SKM-1 (cell line): Measurements from ENCODE around the gene NRG3.
"Not testable (repeated sequence)": the region's sequence is repeated elsewhere in the genome, so short reads cannot be mapped to it uniquely, and the experiment has no call there.

ENCODE experiments used
- DNase-seq: peaks from one replicate; lab custom pipeline; 2025; ENCODE audit not compliant: unreplicated experiment; lab: John Stamatoyannopoulos, UW

NRG3 gene

DNA sequence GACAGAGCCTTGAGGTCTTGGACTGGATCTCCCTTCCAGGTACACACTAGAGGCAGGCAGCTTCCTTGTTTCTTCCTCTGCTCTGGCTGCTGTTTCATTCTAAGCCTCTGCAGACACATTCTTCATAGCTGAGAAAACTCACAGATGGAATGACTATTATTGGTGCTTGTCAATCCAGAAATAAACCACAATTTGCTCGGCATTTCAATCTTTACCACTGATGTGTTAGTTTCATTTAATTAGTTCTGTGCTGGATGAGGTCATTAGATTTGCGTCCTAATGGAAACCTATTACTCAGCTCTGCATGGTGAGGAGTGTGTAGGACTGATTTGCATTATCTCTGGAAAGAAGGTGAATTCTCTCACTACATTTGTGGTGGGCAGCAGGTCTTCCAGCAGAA is 392.5 kb downstream of the NRG3 start:
- no peak for DNase-seq

DNA sequence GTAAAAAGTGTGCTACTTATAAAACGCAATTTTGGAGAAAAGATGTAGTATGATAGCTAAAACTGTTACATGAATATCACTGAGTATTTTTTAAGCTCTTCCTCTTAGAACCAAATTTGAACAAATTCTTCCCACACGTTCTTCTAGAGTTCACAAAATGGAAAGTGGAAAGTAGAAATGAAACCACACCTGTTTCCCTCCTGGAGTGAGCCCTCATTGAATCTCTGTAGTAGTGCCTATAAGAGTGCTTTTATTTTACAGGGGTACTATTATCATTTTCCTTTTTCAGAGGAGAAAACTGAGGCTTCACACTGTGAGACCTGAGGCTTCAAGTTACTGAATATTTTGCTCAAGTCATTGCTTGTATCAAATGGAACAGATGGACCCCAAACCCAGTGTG is 393.0 kb downstream of the NRG3 start:
- DNase-seq = no peak

DNA sequence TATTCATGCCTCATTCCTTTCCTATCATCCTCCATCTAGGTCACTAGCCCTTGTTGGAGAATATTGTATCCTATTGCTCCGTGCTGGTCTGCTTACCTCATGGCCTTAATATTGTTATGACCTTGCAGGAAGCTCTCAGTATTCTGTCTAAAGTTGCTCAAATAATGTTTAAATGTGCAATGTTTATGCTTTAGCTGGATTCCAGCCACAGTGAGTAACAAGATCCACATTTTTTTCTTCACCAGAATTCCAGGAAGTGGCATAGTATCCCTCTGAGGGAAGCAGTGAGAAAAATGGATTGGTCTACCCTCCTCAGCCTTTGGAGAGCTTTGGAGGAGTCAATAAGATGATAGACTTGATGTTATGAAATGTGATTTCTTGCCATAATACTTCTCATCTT is 402.6 kb downstream of the NRG3 start:
- no peak for DNase-seq

DNA sequence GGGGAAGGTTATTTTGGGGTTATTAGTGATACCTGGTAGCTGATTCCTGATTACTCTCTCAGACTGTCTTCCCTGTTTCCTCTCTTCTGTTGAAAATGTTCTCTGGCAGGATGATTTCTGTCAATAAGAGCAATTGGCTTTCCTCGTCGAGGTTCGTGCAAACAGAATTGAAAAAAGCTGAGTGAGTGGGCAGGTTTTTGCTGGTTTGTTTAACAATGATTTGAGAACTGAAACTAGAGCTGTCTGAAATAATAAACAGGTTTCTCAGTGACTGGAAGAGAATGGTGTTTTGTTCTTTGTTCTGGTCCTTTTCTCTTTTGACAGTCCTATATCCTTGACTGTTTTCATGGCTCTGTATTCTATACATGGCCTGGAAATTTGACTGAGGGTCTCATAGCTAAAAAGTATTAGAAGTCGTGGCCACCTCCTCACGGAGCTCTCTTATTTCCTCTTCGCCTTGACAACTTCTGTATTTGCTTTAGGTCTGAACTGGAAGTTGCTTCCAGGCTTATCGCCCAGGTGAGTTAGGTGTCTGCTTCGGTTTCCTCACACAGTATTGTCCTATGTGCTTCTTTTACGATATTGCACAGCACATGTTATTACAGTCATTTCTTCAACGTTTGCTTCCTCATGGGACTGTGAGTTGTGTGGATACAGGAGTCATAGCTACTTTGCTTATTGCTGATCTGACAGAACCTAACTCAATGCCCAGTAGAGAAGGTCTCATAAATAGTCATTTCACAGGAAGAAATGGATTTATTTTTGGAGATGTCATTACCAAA is 403.6 kb downstream of the NRG3 start:
- DNase-seq = no peak

DNA sequence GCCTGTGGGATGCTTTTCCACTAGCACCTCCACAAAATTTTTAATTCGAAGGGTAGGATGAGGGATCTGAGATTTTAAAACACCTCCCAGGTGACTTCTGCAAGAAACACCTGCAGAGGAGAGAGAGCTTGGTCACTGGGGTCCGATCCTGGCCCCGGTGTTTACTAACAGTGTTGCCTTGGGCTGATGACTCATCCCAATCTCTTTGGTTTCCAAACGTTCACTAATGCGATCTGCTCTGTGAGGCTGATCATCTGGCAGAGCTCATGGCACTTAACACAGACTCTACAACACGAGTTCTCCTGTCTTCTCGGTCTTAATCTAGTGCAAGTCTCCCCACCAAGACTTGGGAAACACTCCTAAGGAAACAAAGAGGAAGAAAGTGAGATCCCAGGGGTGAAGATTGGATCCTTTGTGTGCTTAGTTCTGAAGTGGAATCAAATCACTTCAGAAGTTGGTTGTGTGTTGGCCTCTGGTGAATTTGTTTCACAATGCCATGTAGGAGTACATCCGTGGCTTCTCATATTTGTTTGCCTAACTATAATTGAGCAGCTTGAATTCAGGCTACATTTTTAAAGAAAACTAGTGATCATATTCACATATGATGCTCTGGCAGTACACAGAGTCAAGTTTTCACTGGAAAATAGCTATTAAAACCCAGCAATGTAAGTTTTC is 407.9 kb downstream of the NRG3 start:
- no peak for DNase-seq

DNA sequence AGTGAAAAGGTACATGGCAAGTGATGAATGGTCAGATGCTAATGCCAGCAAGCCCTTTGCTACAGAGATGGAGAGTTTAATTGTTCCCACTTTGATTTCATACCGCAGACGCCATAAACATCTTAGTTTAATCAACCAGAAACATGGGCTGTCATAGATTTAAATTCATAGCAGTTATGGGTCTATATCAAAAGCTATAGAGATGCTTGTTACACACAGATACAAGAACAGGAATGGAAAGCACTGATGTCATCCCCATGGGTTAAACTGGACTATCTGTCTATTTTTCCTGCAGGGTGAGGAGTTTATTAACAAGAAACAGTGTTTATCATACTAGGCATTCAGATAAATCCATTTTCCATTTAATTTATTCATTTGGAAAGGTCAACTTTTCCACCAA is 409.2 kb downstream of the NRG3 start:
- DNase-seq = no peak

DNA sequence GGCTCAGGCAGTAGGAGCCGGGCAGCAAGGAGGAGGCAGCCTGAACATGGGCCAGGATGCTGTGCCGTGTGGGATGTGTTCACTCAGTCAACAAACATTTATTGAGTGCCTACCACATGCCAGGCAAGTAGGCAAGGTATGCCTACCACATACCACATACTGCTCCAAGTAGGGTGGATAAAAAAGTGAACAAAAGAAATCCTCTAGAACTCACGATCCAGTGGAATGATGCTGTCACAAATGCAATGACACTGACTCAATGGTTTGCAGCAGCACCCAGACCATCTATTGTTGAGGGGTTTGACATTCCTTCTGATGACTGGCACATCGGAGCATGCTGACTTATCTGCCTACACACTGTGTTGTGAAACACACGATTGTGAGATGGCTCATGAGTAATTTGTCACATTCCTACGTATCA is 413.5 kb downstream of the NRG3 start:
- DNase-seq = no peak

DNA sequence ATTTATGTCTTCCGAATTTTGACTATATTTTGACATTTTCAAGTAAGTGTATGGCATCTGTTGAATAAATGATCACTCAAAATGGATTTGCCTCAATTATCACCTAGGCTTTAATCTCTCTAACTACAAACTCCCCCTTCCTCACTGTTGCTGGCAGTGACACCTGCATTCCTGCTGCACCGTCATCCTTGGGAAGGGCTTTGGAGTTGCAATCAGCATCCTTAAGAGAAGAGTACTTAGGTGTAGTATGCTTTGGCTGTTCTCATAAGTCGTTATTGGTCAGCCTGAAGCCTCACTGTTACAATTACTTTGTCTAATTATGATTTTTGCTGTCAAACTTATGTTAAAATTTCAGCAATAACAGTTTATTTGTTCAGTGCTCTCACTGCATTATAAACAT is 415.0 kb downstream of the NRG3 start:
- DNase-seq = no peak

DNA sequence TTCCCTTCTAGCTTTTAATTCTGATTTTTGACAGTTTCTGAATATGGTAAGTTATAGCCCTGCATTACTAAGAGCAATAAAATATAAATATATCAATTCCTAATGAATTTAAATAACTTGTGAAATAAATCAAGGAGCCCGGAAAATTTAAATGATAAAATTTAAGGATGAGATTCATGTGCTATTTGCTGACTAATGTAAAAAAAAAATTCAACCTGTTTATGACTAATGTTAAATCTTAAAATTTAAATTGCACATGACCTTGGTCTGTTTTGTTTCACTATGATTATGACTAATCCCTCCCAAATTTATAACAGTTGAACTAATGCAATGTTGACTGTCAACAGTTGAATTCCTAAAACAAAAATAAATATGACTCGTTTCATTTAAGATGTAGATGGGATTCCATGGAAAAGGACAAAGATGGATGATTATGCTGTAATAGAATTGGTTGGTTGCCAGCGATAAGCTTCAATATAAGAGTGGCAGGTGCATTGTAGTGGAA is 419.9 kb downstream of the NRG3 start:
- no peak for DNase-seq

DNA sequence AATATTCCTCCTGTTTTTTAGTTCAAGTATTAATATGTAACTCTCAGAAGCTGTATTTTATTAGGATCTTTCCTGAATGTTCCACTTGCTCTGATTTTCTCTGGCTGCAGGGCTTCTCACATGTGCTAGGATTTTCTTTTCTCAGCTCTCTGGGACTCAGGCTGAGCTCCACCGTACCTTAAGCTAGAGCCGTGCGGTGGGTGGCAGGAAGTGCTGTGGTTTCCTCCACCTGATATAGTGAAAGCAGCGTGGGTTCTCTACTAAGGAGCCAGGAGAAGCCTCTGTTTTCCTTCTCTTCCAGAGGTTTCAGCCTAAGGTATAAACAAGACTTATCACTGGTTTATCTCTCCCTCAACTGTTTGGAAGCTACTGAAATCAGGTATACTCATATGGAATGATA is 433.6 kb downstream of the NRG3 start:
- DNase-seq = no peak

DNA sequence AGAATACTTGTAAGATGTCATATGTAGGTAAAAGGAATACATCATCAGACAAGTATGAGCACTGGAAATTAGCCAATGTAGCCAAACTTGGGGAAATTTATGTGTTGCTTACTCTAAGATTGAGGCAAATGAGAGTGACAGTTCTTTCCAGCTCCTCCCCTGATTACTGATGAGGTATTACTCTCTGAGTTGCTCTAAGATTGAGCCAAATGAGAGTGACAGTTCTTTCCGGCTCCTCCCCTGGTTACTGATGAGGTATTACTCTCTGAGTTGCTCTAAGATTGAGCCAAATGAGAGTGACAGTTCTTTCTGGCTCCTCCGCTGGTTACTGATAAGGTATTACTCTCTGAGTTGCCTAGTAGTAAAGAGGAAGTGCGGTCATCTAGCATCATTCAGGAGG is 435.8 kb downstream of the NRG3 start:
- no peak for DNase-seq

DNA sequence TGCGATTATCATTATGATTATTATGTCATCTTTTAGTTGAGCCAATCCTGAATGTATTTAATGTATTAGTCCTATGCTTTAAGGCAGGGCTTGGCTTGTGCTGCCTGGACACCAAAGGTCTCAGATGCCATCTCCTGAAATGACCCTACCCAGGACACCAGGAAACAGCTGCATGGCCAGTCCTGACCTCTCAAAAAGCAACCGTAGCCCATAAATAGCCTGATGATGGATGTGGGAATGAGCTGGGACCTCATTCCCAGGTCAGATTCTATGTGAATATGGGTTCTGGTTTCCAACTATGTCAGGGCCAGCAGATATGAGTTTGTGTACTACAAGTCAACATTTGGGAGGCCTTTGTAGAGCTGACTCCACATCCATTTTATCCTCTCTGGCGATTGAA is 438.4 kb downstream of the NRG3 start:
- DNase-seq = no peak

DNA sequence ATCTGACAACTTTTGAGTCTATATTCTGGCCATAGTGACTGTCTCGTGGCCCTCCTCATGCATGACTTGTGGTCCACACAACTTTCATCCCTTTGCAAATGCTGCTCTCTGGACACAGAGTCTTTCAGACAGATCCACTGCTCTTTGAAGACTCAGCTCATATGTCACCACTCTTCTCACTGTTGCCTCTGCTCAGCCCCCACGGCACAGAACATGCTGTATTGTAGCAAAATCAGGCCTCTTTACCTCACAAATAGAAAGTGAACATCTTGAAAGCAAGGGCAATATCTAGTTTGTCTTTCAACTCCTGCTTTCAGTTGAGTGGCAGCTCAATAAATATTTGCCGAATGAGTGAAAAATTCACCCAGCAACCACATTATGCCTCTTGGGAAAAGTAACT is 443.5 kb downstream of the NRG3 start:
- DNase-seq = no peak

DNA sequence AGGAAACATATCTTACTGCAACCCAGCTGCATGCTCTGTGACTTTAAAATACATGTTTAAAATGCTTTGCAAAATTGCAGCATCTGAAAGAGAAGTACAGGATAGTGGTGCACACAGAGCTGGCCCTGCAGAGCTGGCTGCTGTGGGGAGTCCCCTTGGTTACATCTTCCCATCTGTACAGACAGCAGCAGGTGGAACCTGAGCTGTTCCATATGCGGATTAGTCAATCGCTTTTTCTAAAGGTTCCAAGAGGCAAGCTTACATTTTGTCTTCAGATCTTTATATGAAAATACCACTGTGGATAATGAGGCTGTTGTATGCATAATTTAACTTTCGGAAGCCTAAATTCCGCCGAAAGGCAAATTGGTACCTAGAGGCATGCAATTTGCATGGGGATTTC is 444.1 kb downstream of the NRG3 start:
- DNase-seq = no peak

DNA sequence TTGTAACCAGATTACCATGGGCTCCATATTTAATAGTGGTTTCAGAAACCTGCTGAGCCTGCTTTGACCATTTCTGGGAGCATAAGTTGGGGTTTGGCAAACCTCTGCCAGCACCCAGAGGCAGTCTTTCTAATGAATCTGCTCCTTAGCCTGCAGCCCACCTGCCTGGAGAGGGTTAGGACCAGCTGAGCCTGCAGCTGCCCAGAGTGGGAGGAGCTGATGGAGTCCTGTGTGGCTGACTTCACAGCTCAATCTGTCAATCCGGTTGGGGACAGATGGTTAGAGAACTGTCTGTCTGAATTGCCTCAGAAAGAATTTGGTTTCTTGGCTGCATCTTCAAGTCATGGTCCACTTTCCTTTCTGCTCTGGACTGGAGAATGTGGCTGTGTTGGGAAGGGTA is 444.6 kb downstream of the NRG3 start:
- no peak for DNase-seq

DNA sequence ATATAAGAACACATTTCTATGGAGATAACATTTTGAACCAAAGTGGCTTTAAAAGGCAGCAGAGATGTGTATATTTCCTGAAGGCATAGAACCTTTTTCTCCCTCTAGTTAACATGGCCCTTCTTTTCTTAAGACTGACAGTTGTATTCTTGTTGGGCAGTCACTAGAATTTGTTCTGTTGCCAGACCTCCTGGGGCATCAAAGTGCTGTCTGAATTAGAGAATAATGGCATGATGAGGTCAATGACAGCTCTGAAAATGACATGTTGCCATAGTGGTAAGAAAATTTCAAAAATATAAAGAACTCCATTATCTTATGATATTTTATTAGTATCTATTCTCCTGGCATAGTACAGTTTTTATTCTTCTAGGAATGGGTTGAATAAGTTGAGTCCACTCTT is 446.7 kb downstream of the NRG3 start:
- no peak for DNase-seq

DNA sequence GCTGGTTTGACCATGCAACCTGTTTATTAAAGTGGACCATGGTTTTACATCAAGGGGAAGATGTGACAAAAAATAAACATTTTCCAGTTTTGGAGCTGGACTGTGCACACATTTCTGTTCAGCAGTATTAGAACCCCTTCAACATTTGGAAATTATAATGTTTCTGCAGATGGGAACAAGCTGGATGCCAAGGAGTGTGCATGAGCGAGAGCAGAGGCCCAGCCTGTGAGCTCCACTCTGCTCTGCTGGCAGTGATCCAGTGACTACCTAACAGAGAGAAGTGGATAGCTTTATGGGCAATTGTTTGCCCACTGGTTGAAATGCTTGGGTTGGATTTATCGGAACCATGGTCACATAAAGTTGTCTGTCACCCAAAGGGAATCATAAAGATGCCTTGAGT is 456.7 kb downstream of the NRG3 start:
- no peak for DNase-seq

DNA sequence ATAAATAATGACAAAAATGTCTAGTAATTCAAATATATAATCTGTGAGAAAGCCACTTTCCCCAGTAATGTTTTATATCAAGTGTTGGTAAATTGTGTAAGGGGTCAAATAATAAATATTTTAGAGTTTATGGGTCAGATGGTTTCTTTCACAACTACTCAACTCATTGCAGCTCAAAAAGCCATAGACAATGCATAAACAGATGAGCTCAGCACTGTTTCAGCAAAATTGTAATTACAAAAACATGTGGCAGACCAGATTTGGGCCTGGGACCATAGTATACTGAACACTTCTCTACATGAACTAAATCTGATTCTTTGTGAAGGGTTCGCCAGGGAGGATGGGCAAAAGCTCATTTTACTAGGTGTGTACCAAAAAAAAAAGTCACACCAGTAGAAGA is 460.8 kb downstream of the NRG3 start:
- DNase-seq = no peak

DNA sequence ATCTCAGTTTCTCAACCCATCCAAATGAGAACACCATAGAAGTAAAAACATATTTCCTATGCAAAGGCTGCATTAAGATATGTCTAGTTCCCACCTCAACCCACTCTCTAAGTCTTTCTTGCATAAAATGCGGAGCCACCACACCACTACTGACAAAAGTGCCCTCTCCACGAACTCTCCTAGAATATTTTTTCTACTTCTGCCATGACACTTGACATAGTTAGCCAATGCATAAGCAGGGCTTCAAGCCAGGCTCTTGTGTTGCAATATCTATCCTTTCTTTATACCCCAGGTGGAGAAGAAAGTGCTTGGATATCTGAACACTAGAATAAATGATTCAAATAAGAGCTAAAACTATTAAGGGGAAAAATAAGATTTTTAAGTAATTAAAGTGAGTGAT is 465.2 kb downstream of the NRG3 start:
- DNase-seq = no peak

DNA sequence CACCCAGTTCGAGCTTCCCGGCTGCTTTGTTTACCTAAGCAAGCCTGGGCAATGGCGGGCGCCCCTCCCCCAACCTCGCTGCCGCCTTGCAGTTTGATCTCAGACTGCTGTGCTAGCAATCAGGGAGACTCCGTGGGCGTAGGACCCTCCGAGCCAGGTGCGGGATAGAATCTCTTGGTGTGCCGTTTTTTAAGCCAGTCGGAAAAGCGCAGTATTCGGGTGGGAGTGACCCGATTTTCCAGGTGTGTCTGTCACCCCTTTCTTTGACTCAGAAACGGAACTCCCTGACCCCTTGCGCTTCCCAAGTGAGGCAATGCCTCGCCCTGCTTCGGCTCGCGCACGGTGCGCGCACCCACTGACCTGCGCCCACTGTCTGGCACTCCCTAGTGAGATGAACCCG is 474.6 kb downstream of the NRG3 start:
- not testable (repeated sequence) for DNase-seq

DNA sequence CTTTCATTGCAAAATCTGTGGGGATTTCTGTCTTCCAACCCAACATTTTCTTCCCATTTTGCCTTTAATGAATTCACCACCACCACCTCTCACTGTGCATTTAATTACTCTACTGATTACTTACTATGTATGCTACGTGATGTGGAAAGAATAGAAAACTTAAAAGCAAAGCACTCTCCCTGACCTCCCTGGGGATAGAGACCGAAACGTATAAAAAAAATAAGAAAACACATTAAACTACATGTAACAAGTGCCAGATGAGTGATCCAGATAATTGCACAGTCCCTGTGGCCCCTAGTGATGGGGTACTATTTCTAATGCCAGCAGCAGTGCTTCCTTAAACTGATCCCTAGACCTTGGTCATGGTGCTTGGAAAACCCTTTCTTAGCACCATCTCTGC is 478.4 kb downstream of the NRG3 start:
- DNase-seq = no peak

DNA sequence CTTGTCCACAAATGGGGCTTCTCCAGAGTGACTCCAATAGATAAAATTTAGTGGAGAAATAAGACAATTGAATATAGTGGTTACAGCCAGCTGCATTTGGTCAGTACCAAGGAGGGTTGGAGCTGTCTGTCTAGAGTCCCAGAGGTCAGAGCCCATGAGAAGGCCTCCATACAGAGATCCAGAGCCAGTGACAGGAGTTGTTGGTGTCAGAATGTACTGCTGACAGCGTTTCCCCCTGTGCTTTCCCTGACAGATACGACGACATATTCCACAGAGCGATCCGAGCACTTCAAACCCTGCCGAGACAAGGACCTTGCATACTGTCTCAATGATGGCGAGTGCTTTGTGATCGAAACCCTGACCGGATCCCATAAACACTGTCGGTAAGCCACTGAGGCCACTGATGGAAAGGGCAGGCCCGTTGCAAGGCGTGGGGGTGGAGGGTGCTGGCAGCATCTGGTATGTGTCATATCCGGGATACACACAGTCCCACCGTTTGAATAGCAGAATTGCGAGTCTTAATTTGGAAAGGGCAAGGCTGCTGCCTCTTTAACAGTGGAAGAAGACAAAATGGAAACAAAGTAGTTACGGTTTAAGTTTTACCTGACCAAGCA is 483.6 kb downstream of the NRG3 start:
- DNase-seq = no peak
